SU-DHL-6 (cell line): Measurements from ENCODE around the gene CIRBP.

Source experiments
- EZH2phosphoT487 ChIP-seq: fragments of 200-600 bp; sonication (generic), shearing (Covaris generic); conservative IDR thresholded peaks from 2 replicates; pipeline ENCODE4 v1.6.1; 2018; ENCODE audit warnings: mild to moderate bottlenecking, antibody characterized with exemption, low read length, moderate library complexity, mixed read lengths
- TF ChIP-seq, protein P1 (sequence below): fragments of 200-600 bp; sonication (generic); IDR thresholded peaks from one replicate; pipeline ENCODE4 v1.5.1; 2017; ENCODE audit warnings: antibody characterized with exemption, mild to moderate bottlenecking, low read length, moderate library complexity; ENCODE audit not compliant: insufficient read depth, poor library complexity, severe bottlenecking

- TF ChIP-seq EZH2phosphoT487 = no peak
- TF ChIP-seq, protein P1, sequence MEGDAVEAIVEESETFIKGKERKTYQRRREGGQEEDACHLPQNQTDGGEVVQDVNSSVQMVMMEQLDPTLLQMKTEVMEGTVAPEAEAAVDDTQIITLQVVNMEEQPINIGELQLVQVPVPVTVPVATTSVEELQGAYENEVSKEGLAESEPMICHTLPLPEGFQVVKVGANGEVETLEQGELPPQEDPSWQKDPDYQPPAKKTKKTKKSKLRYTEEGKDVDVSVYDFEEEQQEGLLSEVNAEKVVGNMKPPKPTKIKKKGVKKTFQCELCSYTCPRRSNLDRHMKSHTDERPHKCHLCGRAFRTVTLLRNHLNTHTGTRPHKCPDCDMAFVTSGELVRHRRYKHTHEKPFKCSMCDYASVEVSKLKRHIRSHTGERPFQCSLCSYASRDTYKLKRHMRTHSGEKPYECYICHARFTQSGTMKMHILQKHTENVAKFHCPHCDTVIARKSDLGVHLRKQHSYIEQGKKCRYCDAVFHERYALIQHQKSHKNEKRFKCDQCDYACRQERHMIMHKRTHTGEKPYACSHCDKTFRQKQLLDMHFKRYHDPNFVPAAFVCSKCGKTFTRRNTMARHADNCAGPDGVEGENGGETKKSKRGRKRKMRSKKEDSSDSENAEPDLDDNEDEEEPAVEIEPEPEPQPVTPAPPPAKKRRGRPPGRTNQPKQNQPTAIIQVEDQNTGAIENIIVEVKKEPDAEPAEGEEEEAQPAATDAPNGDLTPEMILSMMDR = peak; percentile 47
These were observed 20.9 kb upstream of the CIRBP start, which contains the start of gene MIDN for GRCh38 chr19:1248139-1248785.
